OCI-LY3 (cell line): ENCODE data around the gene NOD2.

Experiments
- H2AFZ ChIP-seq: fragments of 200-600, 300-600 bp; shearing (Covaris generic); 2 replicates; pipeline ENCODE4 v1.6.0; 2014; ENCODE audit warnings: antibody characterized with exemption, low read depth, low read length
- H3K27ac ChIP-seq: fragments of 200-600, 300-600 bp; sonication (generic); 2 replicates; pipeline ENCODE4 v1.5.1; 2014; ENCODE audit warnings: mild to moderate bottlenecking, low read length, moderate library complexity, mixed read lengths
- H3K27me3 ChIP-seq: fragments of 200-600, 300-600 bp; sonication (generic); 2 replicates; pipeline ENCODE4 v1.6.1; 2014; ENCODE audit warnings: low read depth, low read length, mixed read lengths
- H3K36me3 ChIP-seq: fragments of 200-600, 300-600 bp; sonication (generic); replicated peaks from 2 replicates; pipeline ENCODE3; 2014; ENCODE audit warnings: low read depth, low read length, mixed read lengths
- H3K4me1 ChIP-seq: fragments of 300-600, 200-600 bp; sonication (generic); 2 replicates; pipeline ENCODE4 v1.6.1; 2014; ENCODE audit warnings: low read length, mixed read lengths
- H3K4me2 ChIP-seq: fragments of 200-600, 300-600 bp; sonication (generic); 2 replicates; pipeline ENCODE4 v1.6.1; 2014; ENCODE audit warnings: low read length, mixed read lengths
- H3K4me3 ChIP-seq: fragments of 300-600, 200-600 bp; sonication (generic); 2 replicates; pipeline ENCODE4 v1.5.1; 2014; ENCODE audit warnings: antibody characterized with exemption, mild to moderate bottlenecking, low read length, moderate library complexity
- H3K79me2 ChIP-seq: fragments of 300-600, 200-600 bp; shearing (Covaris generic); 2 replicates; pipeline ENCODE4 v1.6.1; 2014; ENCODE audit warnings: mild to moderate bottlenecking, low read length, mixed read lengths
- H3K9ac ChIP-seq: fragments of 300-600, 200-600 bp; shearing (Covaris generic); 2 replicates; pipeline ENCODE4 v1.6.0; 2014; ENCODE audit warnings: mild to moderate bottlenecking, low read length, moderate library complexity
- H3K9me3 ChIP-seq: fragments of 200-600, 300-600 bp; shearing (Covaris generic); 2 replicates; pipeline ENCODE4 v1.6.1; 2014; ENCODE audit warnings: low read length, mixed read lengths; ENCODE audit not compliant: insufficient read depth
- H4K20me1 ChIP-seq: fragments of 200-600, 300-600 bp; sonication (generic); 2 replicates; pipeline ENCODE4 v1.6.1; 2016; ENCODE audit warnings: low read length, mixed read lengths; ENCODE audit not compliant: insufficient read depth
- EZH2phosphoT487 ChIP-seq: fragments of 200-600 bp; shearing (Covaris generic); IDR thresholded peaks from 2 replicates; pipeline ENCODE4 v1.6.1; 2018; ENCODE audit warnings: antibody characterized with exemption, mixed run types, low read depth
- TF ChIP-seq, protein P1 (sequence below): fragments of 200-600, 300-600 bp; sonication (generic); IDR thresholded peaks from 2 replicates; pipeline ENCODE4 v1.5.1; 2014; ENCODE audit warnings: antibody characterized with exemption, low read length, low read depth

The NOD2 gene

DNA sequence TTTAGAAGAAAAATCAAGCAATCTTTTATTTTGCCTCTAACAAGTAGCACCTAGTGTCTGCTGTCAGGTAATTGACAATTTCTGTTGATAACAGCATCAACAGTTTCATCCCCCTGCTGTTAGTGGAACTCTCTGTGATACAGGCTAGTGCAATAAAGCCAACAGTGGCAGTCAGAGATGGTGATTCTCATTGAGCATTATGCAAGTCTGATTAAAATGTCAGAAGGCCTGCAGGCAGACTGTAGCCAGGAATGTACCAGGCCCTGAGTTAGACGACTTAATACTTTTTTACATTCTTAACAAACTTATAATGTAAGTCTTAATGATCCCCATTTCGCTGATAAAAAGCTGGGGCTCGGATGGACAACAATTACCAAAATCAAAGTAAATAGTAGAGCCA, 63.1 kb downstream of the NOD2 start:
- H4K20me1 ChIP-seq, result no peaks in the 10 kb centered on the region
- no peak overlapping the region for H2AFZ ChIP-seq
- no peaks in the 10 kb centered on the region for H3K27me3 ChIP-seq
- TF ChIP-seq, protein P1, sequence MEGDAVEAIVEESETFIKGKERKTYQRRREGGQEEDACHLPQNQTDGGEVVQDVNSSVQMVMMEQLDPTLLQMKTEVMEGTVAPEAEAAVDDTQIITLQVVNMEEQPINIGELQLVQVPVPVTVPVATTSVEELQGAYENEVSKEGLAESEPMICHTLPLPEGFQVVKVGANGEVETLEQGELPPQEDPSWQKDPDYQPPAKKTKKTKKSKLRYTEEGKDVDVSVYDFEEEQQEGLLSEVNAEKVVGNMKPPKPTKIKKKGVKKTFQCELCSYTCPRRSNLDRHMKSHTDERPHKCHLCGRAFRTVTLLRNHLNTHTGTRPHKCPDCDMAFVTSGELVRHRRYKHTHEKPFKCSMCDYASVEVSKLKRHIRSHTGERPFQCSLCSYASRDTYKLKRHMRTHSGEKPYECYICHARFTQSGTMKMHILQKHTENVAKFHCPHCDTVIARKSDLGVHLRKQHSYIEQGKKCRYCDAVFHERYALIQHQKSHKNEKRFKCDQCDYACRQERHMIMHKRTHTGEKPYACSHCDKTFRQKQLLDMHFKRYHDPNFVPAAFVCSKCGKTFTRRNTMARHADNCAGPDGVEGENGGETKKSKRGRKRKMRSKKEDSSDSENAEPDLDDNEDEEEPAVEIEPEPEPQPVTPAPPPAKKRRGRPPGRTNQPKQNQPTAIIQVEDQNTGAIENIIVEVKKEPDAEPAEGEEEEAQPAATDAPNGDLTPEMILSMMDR, result no peak
- no peak overlapping the region for H3K4me3 ChIP-seq
- no peaks in the 10 kb centered on the region for H3K79me2 ChIP-seq
- peaks cover 4% of the 10 kb centered on the region for H3K36me3 ChIP-seq
- H3K27ac ChIP-seq, result no peak overlapping the region
- H3K9me3 ChIP-seq, result no peaks in the 10 kb centered on the region
- no peaks in the 10 kb centered on the region for H3K4me1 ChIP-seq
- H3K9ac ChIP-seq, result no peak overlapping the region
- H3K4me2 ChIP-seq, result no peak overlapping the region

DNA sequence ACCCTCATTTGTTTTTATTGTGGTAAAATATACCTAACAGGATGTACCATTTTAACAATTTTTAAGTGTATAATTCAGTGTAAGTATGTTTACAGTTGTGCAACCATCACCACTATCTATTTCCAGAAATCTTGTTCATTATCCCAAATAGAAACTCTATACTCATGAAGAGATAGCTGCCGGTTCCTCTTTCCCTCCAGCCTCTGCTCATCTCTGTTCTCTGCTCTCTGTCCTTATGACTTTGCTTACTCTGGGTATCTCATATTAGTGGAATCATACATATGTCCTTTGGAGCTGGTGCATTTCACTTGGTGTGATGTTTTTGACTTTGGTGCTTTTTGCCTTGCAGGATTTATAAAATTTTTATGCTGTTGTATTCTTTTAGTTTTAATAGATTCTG, 67.9 kb downstream of the NOD2 start:
- no peak overlapping the region for H3K4me3 ChIP-seq
- H4K20me1 ChIP-seq, result no peaks in the 10 kb centered on the region
- no peak overlapping the region for H3K4me2 ChIP-seq
- H3K9me3 ChIP-seq, result 0 out of 2 replicates have a peak, but pooled peaks cover 6% of the 10 kb centered on the region
- TF ChIP-seq, protein P1, result no peak
- no peak for TF ChIP-seq EZH2phosphoT487
- no peak overlapping the region for H3K9ac ChIP-seq
- H3K79me2 ChIP-seq, result no peaks in the 10 kb centered on the region
- no peaks in the 10 kb centered on the region for H3K27me3 ChIP-seq
- no peaks in the 10 kb centered on the region for H3K4me1 ChIP-seq
- H3K36me3 ChIP-seq, result peaks cover 22% of the 10 kb centered on the region
- no peak overlapping the region for H3K27ac ChIP-seq
- H2AFZ ChIP-seq, result no peak overlapping the region

DNA sequence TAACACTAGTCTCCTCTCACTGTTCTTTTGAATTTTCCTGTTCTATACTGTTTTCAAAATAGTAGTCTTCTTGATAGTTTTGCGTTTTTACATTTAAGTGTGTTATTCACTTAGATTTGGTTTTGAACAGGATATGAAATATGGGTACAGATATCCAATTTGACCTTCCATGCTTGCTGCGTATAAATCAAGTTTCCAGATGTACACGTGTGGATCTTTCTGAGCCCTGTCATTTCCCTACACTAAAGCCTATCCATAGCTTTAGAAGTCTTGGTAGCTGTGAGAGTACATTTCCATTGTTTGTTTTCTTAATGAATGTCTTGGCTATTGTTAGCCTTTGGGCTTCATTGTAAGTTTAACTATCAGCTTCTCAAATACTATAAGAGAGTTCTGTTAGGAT, 68.8 kb downstream of the NOD2 start:
- TF ChIP-seq, protein P1, result no peak
- TF ChIP-seq EZH2phosphoT487, result no peak

DNA sequence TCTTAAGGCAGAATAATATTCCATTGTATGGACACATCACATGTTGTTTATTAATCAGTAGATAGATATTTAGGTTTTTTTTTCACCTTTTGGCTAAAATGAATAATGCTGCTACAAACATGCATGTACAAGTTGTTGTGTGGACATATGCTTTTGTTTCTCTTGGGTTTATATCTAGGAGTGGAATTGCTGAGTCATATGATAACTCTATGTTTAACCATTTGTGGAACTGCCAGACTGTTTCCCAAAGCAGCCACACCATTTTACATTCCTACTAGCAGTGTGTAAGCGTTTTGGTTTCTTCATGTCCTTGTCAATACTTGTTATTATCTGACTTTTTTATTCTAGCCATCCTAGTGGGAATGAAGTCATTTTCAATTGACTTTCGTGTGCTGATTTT, 69.8 kb downstream of the NOD2 start:
- H3K4me1 ChIP-seq, result no peaks in the 10 kb centered on the region
- no peaks in the 10 kb centered on the region for H3K79me2 ChIP-seq
- peaks cover 25% of the 10 kb centered on the region for H3K36me3 ChIP-seq
- no peak overlapping the region for H3K27ac ChIP-seq
- no peak overlapping the region for H3K9ac ChIP-seq
- H2AFZ ChIP-seq, result no peak overlapping the region
- H3K27me3 ChIP-seq, result no peaks in the 10 kb centered on the region
- no peak overlapping the region for H3K4me3 ChIP-seq
- TF ChIP-seq, protein P1, result no peak
- TF ChIP-seq EZH2phosphoT487, result no peak
- H4K20me1 ChIP-seq, result no peaks in the 10 kb centered on the region
- H3K4me2 ChIP-seq, result no peak overlapping the region
- H3K9me3 ChIP-seq, result 0 out of 2 replicates have a peak, but pooled peaks cover 7% of the 10 kb centered on the region

More for the DNA sequence above, 68.8 kb downstream of the NOD2 start:
- H2AFZ ChIP-seq, result no peak overlapping the region
- H3K4me3 ChIP-seq, result no peak overlapping the region
- 0 out of 2 replicates have a peak, but pooled peaks cover 7% of the 10 kb centered on the region for H3K9me3 ChIP-seq
- H3K36me3 ChIP-seq, result peaks cover 25% of the 10 kb centered on the region
- H3K27ac ChIP-seq, result no peak overlapping the region
- H3K79me2 ChIP-seq, result no peaks in the 10 kb centered on the region
- no peak overlapping the region for H3K9ac ChIP-seq
- H3K4me2 ChIP-seq, result no peak overlapping the region
- no peaks in the 10 kb centered on the region for H3K4me1 ChIP-seq
- H4K20me1 ChIP-seq, result no peaks in the 10 kb centered on the region
- no peaks in the 10 kb centered on the region for H3K27me3 ChIP-seq
